Glomerular endothelial cell (primary cell): ENCODE data around the gene HMGB4. TPM values are rescaled to one million over a fixed set of nuclear protein-coding genes. Genes with fewer than 3 reads are reported as not detected.

Experiments
- DNase-seq: peaks from one replicate; pipeline ENCODE4 v3.0.0-alpha.2; 2011; ENCODE audit warnings: low read depth, low spot score; ENCODE audit errors: extremely low read depth
- total RNA-seq: library from RNA; depleted of rRNA; stranded (reverse); fragments of >200 nt; gene quantifications from 2 replicates; pipeline ENCODE4 v1.2.3, GENCODE V29; 2015

The HMGB4 gene
- total RNA-seq = not detected in 2 replicates

GRCh38 chr1:33863779-33864178 lies at the start of gene HMGB4:
Gene HMGB4 (plus strand): TSS chr1:33864079. CDS start chr1:33864192, 113 bp downstream.
- no peak for DNase-seq

DNA sequence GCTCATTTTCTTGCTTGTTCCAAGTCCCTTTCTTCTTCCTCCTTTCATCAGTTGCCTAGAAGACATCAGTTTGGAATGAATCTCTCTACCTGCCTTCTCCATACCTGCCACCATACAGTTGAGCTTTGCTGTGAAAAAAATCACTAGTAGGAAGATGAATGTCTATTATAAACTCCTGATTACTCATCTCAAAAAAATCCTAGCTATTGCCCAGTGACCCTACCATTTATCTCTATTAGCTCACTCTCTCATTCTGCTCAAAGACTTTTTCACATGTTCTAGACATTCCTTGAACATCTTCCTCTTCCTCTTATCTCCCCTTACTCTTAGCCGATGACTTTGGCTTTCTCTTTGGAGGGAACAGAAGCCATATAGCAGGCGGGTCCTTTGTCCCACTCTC lies 49.7 kb upstream of the HMGB4 start:
- no peak for DNase-seq

- no peak for DNase-seq
These were observed 48.8 kb upstream of the HMGB4 start for GRCh38 chr1:33815061-33815460.

DNA sequence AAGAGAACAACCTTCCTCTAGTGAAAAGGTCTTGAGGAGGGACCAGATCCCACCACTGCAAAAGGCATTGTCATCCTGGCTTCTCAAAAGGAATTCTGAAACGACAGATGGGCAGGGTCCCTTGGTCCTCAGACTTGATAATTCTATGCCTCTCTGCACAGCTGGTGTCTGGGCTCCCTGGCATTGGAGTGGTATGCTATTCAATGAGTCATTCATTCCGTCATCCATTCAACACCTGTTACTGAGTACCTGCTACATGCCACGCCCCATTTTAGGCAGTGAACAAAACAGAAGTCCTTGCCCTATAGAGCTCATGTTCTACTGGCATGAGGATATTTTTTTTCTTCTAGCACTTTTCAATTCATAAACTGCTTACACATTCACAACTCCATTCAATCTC lies 45.8 kb upstream of the HMGB4 start:
- no peak for DNase-seq

- no peak for DNase-seq
These were observed 44.5 kb upstream of the HMGB4 start for GRCh38 chr1:33819290-33819912.

DNA sequence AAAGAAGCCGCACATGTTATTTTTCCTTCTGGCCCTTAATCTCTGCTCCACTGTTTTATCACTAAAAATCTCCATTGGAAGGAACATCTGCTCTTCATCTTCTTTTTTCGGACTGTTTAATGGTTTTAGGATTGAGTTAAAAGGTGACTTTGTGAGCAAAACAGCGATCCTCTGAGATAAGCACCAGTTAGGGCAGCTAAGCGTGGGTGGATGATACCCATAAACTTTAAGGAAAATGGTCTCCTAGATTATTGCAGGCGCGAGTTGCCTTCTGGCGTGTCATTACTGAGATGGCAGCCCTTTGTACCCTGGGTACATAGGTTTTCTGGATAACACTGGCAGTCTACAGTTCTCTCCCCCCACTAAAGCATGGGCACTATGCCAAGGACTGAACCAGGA lies 44.0 kb upstream of the HMGB4 start:
- no peak for DNase-seq

DNA sequence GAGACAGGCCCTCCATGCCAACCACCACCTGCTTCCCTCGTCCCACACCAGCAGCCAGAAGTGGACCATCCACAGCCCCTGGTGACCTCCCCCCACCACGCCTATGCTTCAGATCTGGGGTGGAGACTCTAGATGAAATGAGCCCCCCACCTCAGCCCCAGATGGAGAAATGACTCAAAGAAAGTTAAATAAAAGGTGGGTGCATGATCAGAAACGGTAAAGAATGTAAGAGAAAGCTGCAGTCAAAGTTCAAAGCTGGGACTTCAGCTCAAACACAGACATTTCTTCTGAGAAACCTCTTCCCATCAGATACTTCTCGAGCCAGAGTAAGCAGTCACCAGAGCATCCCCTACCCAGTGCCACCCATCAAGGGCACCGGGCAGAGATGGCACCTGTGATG lies 43.1 kb upstream of the HMGB4 start:
- no peak for DNase-seq

- no peak for DNase-seq
These were observed 42.6 kb upstream of the HMGB4 start for GRCh38 chr1:33821291-33821690.

- no peak for DNase-seq
These were observed 41.5 kb upstream of the HMGB4 start for GRCh38 chr1:33822396-33822795.

GRCh38 chr1:33823401-33823800 lies 40.5 kb upstream of the HMGB4 start:
- DNase-seq = no peak

GRCh38 chr1:33823830-33824229 lies 40.0 kb upstream of the HMGB4 start:
- DNase-seq = no peak

- DNase-seq = no peak
These were observed 39.6 kb upstream of the HMGB4 start for GRCh38 chr1:33824321-33824720.

DNA sequence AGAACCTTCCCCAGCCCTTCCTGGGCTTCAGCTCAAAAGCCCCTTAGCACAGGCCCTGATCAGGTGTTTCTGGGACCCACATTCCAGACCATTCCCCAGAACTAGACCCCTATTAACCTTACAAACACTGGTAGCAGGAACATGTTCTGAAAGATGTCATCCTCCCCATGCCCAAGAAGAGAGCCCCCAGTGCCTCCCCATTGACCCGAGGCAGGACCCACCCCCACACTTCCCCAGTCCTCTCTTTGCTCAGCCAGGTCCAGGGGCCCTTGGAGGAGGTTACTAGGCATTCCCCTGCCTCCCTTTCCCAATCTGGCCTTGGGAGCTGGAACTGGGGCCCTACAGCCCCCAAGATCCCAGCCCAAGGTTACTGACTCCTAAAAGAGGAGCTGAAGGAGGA lies 38.9 kb upstream of the HMGB4 start:
- DNase-seq = no peak

DNA sequence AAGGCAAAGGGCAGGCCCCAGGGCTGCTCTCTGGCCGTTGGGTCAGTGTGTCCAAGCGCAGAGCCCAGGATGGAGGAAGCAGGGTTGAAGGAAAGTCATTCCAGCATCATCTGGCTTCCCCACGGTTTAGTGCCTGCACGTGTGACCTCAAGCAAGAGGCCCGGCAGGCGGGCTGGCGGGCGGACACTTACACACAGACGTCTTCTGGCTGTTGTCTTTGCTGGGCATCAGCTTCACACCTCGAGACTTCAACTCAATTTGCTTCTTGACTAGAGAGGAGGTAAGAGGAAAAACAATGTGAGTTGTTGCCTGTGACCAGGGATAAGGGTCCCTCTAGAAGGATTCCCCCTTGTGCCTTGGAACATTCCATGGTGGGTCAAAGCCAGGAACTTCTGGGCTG lies 38.4 kb upstream of the HMGB4 start:
- DNase-seq = no peak

- DNase-seq = no peak
These were observed 37.6 kb upstream of the HMGB4 start for GRCh38 chr1:33826311-33826710.

GRCh38 chr1:33826711-33827110 lies 37.2 kb upstream of the HMGB4 start:
- DNase-seq = no peak

DNA sequence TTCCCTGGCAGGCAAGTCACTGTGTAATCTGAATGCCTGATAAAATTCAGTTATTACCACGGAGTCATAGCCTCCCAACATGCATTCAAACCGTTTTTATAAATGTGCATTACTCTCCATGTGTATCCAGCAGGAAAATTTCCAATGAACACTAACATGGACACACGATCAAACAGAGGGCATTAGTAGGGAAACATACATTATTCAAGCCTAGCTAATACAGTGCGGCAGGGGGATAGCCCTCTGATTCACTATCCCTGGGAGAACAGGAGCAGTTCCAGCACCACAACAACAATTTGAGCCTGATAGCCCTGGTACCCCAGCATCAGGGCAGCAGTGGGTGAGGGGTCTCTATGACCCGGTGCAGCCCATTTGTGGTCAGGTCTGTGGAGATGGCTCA lies 35.8 kb upstream of the HMGB4 start:
- no peak for DNase-seq

DNA sequence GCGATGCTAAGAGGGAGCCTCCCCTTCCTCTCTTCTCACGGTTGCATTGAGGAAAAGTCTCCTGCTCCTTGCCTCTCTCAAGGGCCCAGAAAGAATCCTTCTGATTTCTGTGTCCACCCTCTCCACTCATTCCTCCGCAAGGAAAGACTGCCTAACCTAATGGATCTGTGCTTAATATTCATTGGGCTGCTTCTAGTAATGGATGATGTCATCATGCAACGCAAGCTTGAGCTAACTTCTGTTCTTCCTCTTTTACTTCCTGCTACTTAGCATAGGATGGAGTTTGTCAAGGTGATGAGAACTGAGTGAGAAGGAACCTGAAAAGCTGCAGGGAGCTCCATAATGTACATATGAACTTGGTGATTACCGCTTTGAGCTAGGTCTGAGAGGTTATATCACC lies 35.2 kb upstream of the HMGB4 start:
- DNase-seq = no peak

- no peak for DNase-seq
These were observed 27.0 kb upstream of the HMGB4 start for GRCh38 chr1:33836911-33837310.

DNA sequence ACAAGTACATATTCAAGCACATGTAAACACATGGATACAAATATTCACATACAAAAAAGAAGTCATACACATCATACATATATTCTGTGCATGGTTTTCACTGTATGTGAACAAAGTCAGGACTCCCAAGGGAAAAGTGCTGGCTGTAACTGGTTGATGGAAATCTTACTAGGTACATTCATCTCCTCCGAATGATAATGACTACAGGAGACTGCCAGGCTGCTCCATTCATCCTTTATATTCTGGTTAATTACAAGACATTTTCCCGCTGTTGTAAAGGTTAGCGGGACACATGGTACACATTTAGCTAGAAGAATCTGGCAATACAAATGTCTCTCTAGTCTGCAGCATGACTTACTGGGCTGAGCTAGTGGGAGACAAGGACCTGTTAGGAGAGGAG lies 26.2 kb upstream of the HMGB4 start:
- DNase-seq = no peak

DNA sequence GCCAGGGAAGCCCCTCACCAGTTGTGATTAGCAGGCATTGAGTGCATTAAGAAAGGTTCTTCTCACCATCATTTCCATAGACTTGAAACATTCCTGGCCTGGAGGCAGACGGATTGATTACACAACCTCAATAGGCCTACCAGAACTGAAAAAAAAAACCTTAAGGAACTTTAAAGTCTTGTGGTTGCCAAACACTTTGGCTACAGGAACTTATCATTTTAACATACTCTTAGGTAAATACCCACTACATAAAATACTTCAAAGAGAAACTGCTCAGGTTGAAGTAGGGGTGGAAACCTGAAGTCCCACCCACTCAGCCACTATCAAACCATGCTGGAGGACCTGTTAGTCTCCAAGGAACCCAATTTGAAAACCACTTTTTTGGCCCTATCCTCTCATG lies 22.4 kb upstream of the HMGB4 start:
- no peak for DNase-seq

DNA sequence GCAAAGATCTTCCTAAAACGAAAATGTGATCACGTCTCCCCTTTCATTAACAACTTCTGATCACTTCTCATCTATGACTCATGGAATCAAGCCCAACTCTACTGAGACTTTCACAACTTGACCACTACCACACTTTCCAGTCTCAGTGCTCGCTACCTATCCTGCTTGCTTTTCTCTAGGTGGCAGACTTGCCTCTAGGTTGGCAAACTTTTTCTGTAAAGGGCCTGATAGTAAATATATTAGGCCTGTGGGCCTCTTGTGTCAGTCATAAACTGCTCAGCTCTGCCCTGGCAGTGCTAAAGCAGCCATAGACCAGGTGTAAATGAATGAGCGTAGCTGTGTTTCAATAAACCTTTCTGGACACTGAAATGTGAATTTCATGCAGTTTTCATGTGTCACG lies 21.5 kb upstream of the HMGB4 start:
- no peak for DNase-seq

DNA sequence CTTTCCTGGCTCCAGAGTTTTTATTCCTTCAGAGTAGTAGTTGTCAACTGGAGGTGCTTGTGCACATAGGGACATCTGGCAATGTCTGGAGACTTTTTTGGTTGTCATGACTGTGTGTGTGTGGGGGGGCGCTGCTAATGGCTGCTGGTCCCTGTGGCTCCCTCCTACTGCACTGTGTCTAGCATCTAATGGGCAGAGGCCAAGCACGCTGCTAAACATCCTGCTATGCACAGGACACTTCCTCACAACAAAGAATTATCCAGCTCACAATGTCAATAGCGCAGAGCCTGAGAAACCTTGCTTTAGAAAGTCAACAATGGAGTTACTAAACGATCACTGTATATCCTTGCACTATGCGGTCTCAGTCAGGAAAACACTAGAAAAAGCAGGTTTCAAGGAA lies 19.7 kb upstream of the HMGB4 start:
- DNase-seq = no peak
